SU-DHL-6 (cell line): ENCODE data around the gene SERPINA3.

ENCODE experiments used
- H2AFZ ChIP-seq: fragments of 200-600 bp; sonication (generic); 2 replicates; pipeline ENCODE4 v1.6.1; 2014; ENCODE audit warnings: low read depth, mild to moderate bottlenecking, moderate library complexity, mixed read lengths, antibody characterized with exemption, low read length; ENCODE audit not compliant: severe bottlenecking
- H3F3A ChIP-seq: fragments of 200-600 bp; shearing (Covaris generic); 2 replicates; pipeline ENCODE4 v1.6.0; 2016; ENCODE audit warnings: antibody characterized with exemption, mild to moderate bottlenecking; ENCODE audit not compliant: insufficient read depth
- H3K27ac ChIP-seq: fragments of 200-600 bp; sonication (generic); 2 replicates; pipeline ENCODE4 v1.5.1; 2016; ENCODE audit warnings: low read depth, mild to moderate bottlenecking, low read length, moderate library complexity, mixed read lengths
- H3K27me3 ChIP-seq: fragments of 200-600 bp; sonication (generic), shearing (Covaris generic); 2 replicates; pipeline ENCODE4 v1.6.0; 2014; ENCODE audit warnings: mild to moderate bottlenecking, low read length
- H3K36me3 ChIP-seq: fragments of 200-600 bp; sonication (generic); 2 replicates; pipeline ENCODE4 v1.6.1; 2014; ENCODE audit warnings: mild to moderate bottlenecking, low read length, mixed read lengths
- H3K4me2 ChIP-seq: fragments of 300-600, 200-600 bp; shearing (Covaris generic), sonication (generic); 2 replicates; pipeline ENCODE4 v1.6.0; 2014; ENCODE audit warnings: low read length, low read depth, mild to moderate bottlenecking; ENCODE audit not compliant: poor library complexity, severe bottlenecking
- H3K4me3 ChIP-seq: fragments of 200-600 bp; sonication (generic); 2 replicates; pipeline ENCODE4 v1.5.1; 2014; ENCODE audit warnings: antibody characterized with exemption, low read length, mild to moderate bottlenecking, mixed read lengths; ENCODE audit not compliant: insufficient read depth, poor library complexity, severe bottlenecking
- H3K79me2 ChIP-seq: fragments of 200-600 bp; sonication (generic); 2 replicates; pipeline ENCODE4 v1.6.1; 2014; ENCODE audit warnings: mild to moderate bottlenecking, low read length, moderate library complexity; ENCODE audit not compliant: insufficient read depth
- H3K9ac ChIP-seq: fragments of 200-600 bp; sonication (generic); 2 replicates; pipeline ENCODE4 v1.7.0; 2014; ENCODE audit warnings: mild to moderate bottlenecking, low read length
- H3K9me2 ChIP-seq: fragments of 200-600 bp; sonication (generic); replicated peaks from 2 replicates; pipeline ENCODE4 v1.6.1; 2014; ENCODE audit warnings: low read length; ENCODE audit not compliant: insufficient read depth
- H3K9me3 ChIP-seq: fragments of 200-600 bp; sonication (generic); 2 replicates; pipeline ENCODE4 v1.6.1; 2014; ENCODE audit warnings: low read length, mixed read lengths; ENCODE audit not compliant: insufficient read depth
- H4K20me1 ChIP-seq: fragments of 200-600 bp; sonication (generic); 2 replicates; pipeline ENCODE4 v1.6.1; 2014; ENCODE audit warnings: low read depth, mild to moderate bottlenecking, antibody characterized with exemption, low read length, moderate library complexity, mixed read lengths
- CTCF ChIP-seq: fragments of 200-600 bp; sonication (generic); IDR thresholded peaks from one replicate; pipeline ENCODE4 v1.5.1; 2017; ENCODE audit warnings: antibody characterized with exemption, mild to moderate bottlenecking, low read length, moderate library complexity; ENCODE audit not compliant: insufficient read depth, poor library complexity, severe bottlenecking
- EZH2phosphoT487 ChIP-seq: fragments of 200-600 bp; sonication (generic), shearing (Covaris generic); conservative IDR thresholded peaks from 2 replicates; pipeline ENCODE4 v1.6.1; 2018; ENCODE audit warnings: mild to moderate bottlenecking, antibody characterized with exemption, low read length, moderate library complexity, mixed read lengths

The SERPINA3 gene

GRCh38 chr14:94596361-94596760 is 15.8 kb upstream of the SERPINA3 start:
- Histone ChIP-seq H3K27me3 (no peaks in the 10 kb centered on the region), H3K27ac (no peak overlapping the region), H3K79me2 (no peaks in the 10 kb centered on the region), H3K36me3 (no peaks in the 10 kb centered on the region), H3K4me2 (no peak overlapping the region), H3K4me3 (no peak overlapping the region), H3K9ac (no peak overlapping the region), H3K9me3 (no peaks in the 10 kb centered on the region), H4K20me1 (no peaks in the 10 kb centered on the region), H3K9me2 (no peaks in the 10 kb centered on the region), H2AFZ (no peak overlapping the region), H3F3A (no peaks in the 10 kb centered on the region)
- no peak for TF ChIP-seq CTCF
- no peak for TF ChIP-seq EZH2phosphoT487

GRCh38 chr14:94597788-94598187 is 14.4 kb upstream of the SERPINA3 start:
- no peak overlapping the region for H3K9ac ChIP-seq
- TF ChIP-seq CTCF: no peak
- TF ChIP-seq EZH2phosphoT487: no peak
- no peaks in the 10 kb centered on the region for H3K9me3 ChIP-seq
- H3K79me2 ChIP-seq: no peaks in the 10 kb centered on the region
- H3K27ac ChIP-seq: no peak overlapping the region
- H3F3A ChIP-seq: no peaks in the 10 kb centered on the region
- no peaks in the 10 kb centered on the region for H3K36me3 ChIP-seq
- H4K20me1 ChIP-seq: no peaks in the 10 kb centered on the region
- H2AFZ ChIP-seq: no peak overlapping the region
- H3K9me2 ChIP-seq: no peaks in the 10 kb centered on the region
- no peak overlapping the region for H3K4me3 ChIP-seq
- H3K27me3 ChIP-seq: no peaks in the 10 kb centered on the region
- no peak overlapping the region for H3K4me2 ChIP-seq

GRCh38 chr14:94598506-94598815 is 13.7 kb upstream of the SERPINA3 start:
- Histone ChIP-seq H3K4me2 (no peak overlapping the region), H3K27ac (no peak overlapping the region), H3K9me3 (no peaks in the 10 kb centered on the region), H3K9me2 (no peaks in the 10 kb centered on the region), H3K36me3 (no peaks in the 10 kb centered on the region), H2AFZ (no peak overlapping the region), H3K9ac (no peak overlapping the region), H3K4me3 (no peak overlapping the region), H3K27me3 (no peaks in the 10 kb centered on the region), H3F3A (no peaks in the 10 kb centered on the region), H3K79me2 (no peaks in the 10 kb centered on the region), H4K20me1 (no peaks in the 10 kb centered on the region)
- TF ChIP-seq EZH2phosphoT487: no peak
- TF ChIP-seq CTCF: no peak
